Motor neuron (in vitro differentiated cells): ENCODE measurements around the gene KRT75. TPM values are rescaled to one million over a fixed set of nuclear protein-coding genes. Genes with fewer than 3 reads are reported as not detected.

Source experiments
- ATAC-seq, 8 experiments: fragments of 200-7000 bp; cut with Tn5 transposase; replicated peaks in 6 of 8; 2 replicates each; pipeline ENCODE4 v1.8.0; 2021; ENCODE audit warnings: mild to moderate bottlenecking in 8 of 8, moderate library complexity in 8 of 8
- H3K27ac ChIP-seq, 2 donors: fragments of 250-450 bp; sonication (Bioruptor Pico); 2 replicates each; pipeline ENCODE4 v1.9.0; 2021; ENCODE audit warnings: antibody characterized with exemption in 2 of 2, mild to moderate bottlenecking in 2 of 2, moderate library complexity in 1 of 2
- H3K4me1 ChIP-seq, 2 donors: fragments of 250-450 bp; sonication (Bioruptor Pico); replicated peaks in 1 of 2; 2 replicates each; pipeline ENCODE4 v1.6.1; 2021; ENCODE audit warnings: antibody characterized with exemption in 2 of 2, mild to moderate bottlenecking in 2 of 2, moderate library complexity in 1 of 2
- H3K4me3 ChIP-seq, 5 donors: fragments of 250-450 bp; sonication (Bioruptor Pico); 2 replicates each; pipeline ENCODE4 v1.9.0; 2021; ENCODE audit warnings: antibody characterized with exemption in 5 of 5, mild to moderate bottlenecking in 5 of 5, moderate library complexity in 4 of 5
- WGBS, 10 experiments: fragments of 450-650 bp; shearing (Covaris generic); methylation state at CpG; one replicate each; pipeline ENCODE4 v1.0.0; 2022; 5-methylcytosine and 5-hydroxymethylcytosine counted together
- in situ Hi-C, 9 experiments: fragments of 400-800 bp; cut with MboI; loops; one replicate each; pipeline ENCODE4 v1.15.0; 2021; ENCODE audit warnings: low sequenced_read_pairs in 9 of 9, low pct_unique_long_range_greater_than_20kb in 2 of 9; ENCODE audit not compliant: unreplicated experiment in 9 of 9
- total RNA-seq, 8 experiments: library from RNA; unstranded; fragments of 300-600 nt; gene quantifications; 2 replicates each; pipeline versions ENCODE4 v1.2.3 to v1.2.4, GENCODE V29; 2022

The KRT75 gene
- total RNA-seq, 8 experiments from 2014 or later: 0.08 to 0.66 (median 0.12) TPM; not detected in 4

- in situ Hi-C loops: loop anchor here in 3 of 9 experiments (25.0 kb wide), 2 partner anchors 495 to 595 kb away; no protein-coding TSS in a partner anchor
- Histone ChIP-seq H3K27ac (no peak overlapping the region), H3K4me1 (no peaks in the 10 kb centered on the region), H3K4me3 (no peak overlapping the region)
- ATAC-seq: peak in 2 of 8 experiments; percentile 11 to 24
- 8 to 100% (median 74%) methylated on average over 1 to 5 of the region's 7 CpGs; no CpG with 5 or more reads in 1 of the 10 experiments for WGBS, 10 experiments
Observed at GRCh38 chr12:52392465-52393007, 41.6 kb downstream of the KRT75 start.

DNA sequence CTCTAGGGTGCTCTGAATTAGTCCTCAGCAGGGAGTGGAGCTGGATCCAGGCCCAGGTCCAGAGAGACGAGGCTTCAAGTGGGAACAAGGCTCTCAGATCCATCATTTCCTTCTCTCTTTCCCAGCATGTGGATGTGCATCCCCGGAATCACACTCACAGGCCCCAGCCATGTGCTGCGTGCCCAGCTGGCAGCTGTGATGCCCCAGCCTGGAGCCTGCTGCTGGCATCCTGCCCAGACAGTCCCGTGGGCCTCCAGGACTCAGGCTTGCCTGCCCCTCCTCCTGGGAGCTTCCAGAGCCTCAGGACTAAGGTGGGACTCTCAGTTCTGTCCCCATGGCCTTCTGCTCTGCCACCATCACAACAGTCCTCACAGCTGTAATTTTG, 42.6 kb downstream of the KRT75 start:
- 0 to 83% (median 58%) methylated on average over 1 to 3 of the region's 4 CpGs; no CpG with 5 or more reads in 6 of the 10 experiments for WGBS, 10 experiments
- Histone ChIP-seq H3K27ac (no peak overlapping the region), H3K4me1 (no peaks in the 10 kb centered on the region), H3K4me3 (no peak overlapping the region)
- in situ Hi-C loops: loop anchor here in 3 of 9 experiments (25.0 kb wide), 2 partner anchors 496 to 596 kb away; no protein-coding TSS in a partner anchor
- ATAC-seq: peak in 4 of 8 experiments; percentile 10 to 87 (median 57)

GRCh38 chr12:52390739-52391617, 43.2 kb downstream of the KRT75 start:
- in situ Hi-C loops: loop anchor here in 3 of 9 experiments (25.0 kb wide), 2 partner anchors 496 to 596 kb away; no protein-coding TSS in a partner anchor
- no peak overlapping the region for H3K27ac ChIP-seq
- H3K4me3 ChIP-seq: no peak overlapping the region
- ATAC-seq: peak in 4 of 8 experiments; percentile 6 to 53 (median 10)
- no peaks in the 10 kb centered on the region for H3K4me1 ChIP-seq
- 46 to 100% (median 60%) methylated on average over 1 to 3 of the region's 11 CpGs; no CpG with 5 or more reads in 5 of the 10 experiments for WGBS, 10 experiments

- no peaks in the 10 kb centered on the region for H3K4me1 ChIP-seq
- peak in 4 of 8 experiments; percentile 43 to 81 (median 68) for ATAC-seq
- H3K27ac ChIP-seq: no peak overlapping the region
- WGBS, 10 experiments: 0 to 80% (median 21%) methylated on average over 1 to 4 of the region's 9 CpGs; no CpG with 5 or more reads in 3 of the 10 experiments
- H3K4me3 ChIP-seq: no peak overlapping the region
- in situ Hi-C loops: loop anchor here in 3 of 9 experiments (25.0 kb wide), 2 partner anchors 498 to 598 kb away; no protein-coding TSS in a partner anchor
Observed at GRCh38 chr12:52389313-52390207, 44.6 kb downstream of the KRT75 start.

DNA sequence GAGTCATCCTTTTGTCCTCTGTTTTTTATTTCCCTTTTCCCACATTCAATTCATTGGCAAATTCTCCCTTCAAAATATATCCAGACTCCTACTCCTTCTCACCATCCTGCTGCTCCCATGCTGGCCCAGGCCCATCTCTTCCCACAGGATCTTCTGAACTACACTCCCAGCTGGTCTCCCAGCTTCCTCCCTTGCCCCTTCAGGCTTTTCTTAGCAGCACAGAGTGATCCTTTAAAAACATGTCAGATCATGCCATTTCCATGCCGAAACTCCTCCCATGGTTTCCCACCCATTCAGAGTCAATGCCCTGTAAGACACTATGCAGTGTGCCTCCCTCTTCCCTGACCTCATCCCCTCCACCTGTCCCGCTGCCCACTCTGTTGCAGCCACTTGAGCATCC, 46.3 kb downstream of the KRT75 start:
- in situ Hi-C loops: loop anchor here in 3 of 9 experiments (25.0 kb wide), 2 partner anchors 499 to 599 kb away; no protein-coding TSS in a partner anchor
- no peak overlapping the region for H3K27ac ChIP-seq
- H3K4me1 ChIP-seq: no peaks in the 10 kb centered on the region
- WGBS, 10 experiments: 33 to 100% (median 65%) methylated on average over 1 to 2 of the region's 2 CpGs; no CpG with 5 or more reads in 5 of the 10 experiments
- no peak overlapping the region for H3K4me3 ChIP-seq
- ATAC-seq: no peak

- no peak for ATAC-seq
- Histone ChIP-seq H3K4me1 (no peaks in the 10 kb centered on the region), H3K4me3 (no peak within 1 kb of the TSS), H3K27ac (no peak within 1 kb of the TSS)
- WGBS, 10 experiments: 45 to 92% (median 81%) methylated on average over 1 to 10 of the region's 11 CpGs; no CpG with 5 or more reads in 4 of the 10 experiments
- in situ Hi-C loops: loop anchor here in 3 of 9 experiments (25.0 kb wide), 2 partner anchors 502 to 602 kb away; no protein-coding TSS in a partner anchor
Observed at GRCh38 chr12:52385226-52385702, 48.9 kb downstream of the KRT75 start, which contains the start of gene KRT84. TSS of gene KRT84 (minus strand) at chr12:52385652. CDS start at chr12:52385585, 67 bp downstream.

- Histone ChIP-seq H3K4me1 (no peaks in the 10 kb centered on the region), H3K27ac (no peak overlapping the region), H3K4me3 (no peak overlapping the region)
- in situ Hi-C loops: loop anchor here in 3 of 9 experiments (25.0 kb wide), 2 partner anchors 504 to 604 kb away; no protein-coding TSS in a partner anchor
- no peak for ATAC-seq
- 33 to 56% methylated on average over 1 to 3 of the region's 3 CpGs; no CpG with 5 or more reads in 8 of the 10 experiments for WGBS, 10 experiments
Observed at GRCh38 chr12:52383331-52383730, 50.8 kb downstream of the KRT75 start.

- no peak overlapping the region for H3K4me3 ChIP-seq
- 20 to 50% (median 38%) methylated on average over 1 to 2 of the region's 2 CpGs; no CpG with 5 or more reads in 4 of the 10 experiments for WGBS, 10 experiments
- ATAC-seq: no peak
- in situ Hi-C loops: loop anchor here in 3 of 9 experiments (25.0 kb wide), 2 partner anchors 504 to 604 kb away; no protein-coding TSS in a partner anchor
- no peak overlapping the region for H3K27ac ChIP-seq
- no peaks in the 10 kb centered on the region for H3K4me1 ChIP-seq
Observed at GRCh38 chr12:52382854-52383253, 51.3 kb downstream of the KRT75 start.

- in situ Hi-C loops: loop anchor here in 3 of 9 experiments (25.0 kb wide), 2 partner anchors 506 to 606 kb away; no protein-coding TSS in a partner anchor
- 37 to 83% (median 83%) methylated on average over 2 to 4 of the region's 8 CpGs; no CpG with 5 or more reads in 7 of the 10 experiments for WGBS, 10 experiments
- Histone ChIP-seq H3K4me1 (no peaks in the 10 kb centered on the region), H3K4me3 (no peak overlapping the region), H3K27ac (no peak overlapping the region)
- ATAC-seq: no peak
Observed at GRCh38 chr12:52381206-52381605, 53.0 kb downstream of the KRT75 start.

DNA sequence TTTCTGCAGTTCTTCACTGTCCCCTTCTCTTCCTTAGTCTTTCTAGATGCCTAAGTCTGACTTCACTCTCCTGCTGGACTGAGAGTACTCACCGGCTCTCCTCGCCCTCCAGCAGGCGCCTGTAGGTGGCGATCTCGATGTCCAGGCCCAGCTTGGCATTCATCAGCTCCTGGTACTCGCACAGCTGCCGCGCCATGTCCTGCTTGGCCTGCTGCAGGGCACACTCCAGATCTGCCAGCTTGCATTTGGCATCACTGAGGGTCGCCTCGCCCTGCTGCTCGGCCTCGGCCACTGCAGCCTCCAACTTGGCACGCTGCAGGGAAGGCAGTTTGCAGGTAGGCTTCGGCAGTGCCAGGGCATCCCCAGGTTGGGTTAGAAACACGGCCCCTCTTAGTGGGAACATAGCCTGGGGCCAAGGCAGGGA, 53.9 kb downstream of the KRT75 start:
- Histone ChIP-seq H3K4me1 (no peaks in the 10 kb centered on the region), H3K4me3 (no peak overlapping the region), H3K27ac (no peak overlapping the region)
- WGBS, 10 experiments: 0 to 69% (median 48%) methylated on average over 1 to 8 of the region's 15 CpGs; no CpG with 5 or more reads in 2 of the 10 experiments
- in situ Hi-C loops: loop anchor here in 3 of 9 experiments (25.0 kb wide), 2 partner anchors 507 to 607 kb away; no protein-coding TSS in a partner anchor
- ATAC-seq: peak in 4 of 8 experiments; percentile 33 to 67 (median 46)

- no peak for ATAC-seq
- H3K4me1 ChIP-seq: no peaks in the 10 kb centered on the region
- in situ Hi-C loops: loop anchor here in 3 of 9 experiments (10.0 to 25.0 kb wide), 3 partner anchors 495 to 608 kb away; no protein-coding TSS in a partner anchor
- H3K27ac ChIP-seq: no peak overlapping the region
- WGBS, 10 experiments: 79 to 100% (median 90%) methylated on average over 1 to 6 of the region's 6 CpGs; no CpG with 5 or more reads in 4 of the 10 experiments
- H3K4me3 ChIP-seq: no peak overlapping the region
Observed at GRCh38 chr12:52379536-52379935, 54.6 kb downstream of the KRT75 start.
